GM12864 (cell line): ENCODE data around the gene JAKMIP2.
A peak's percentile ranks its signal among the peaks of the same experiment; 100 is the strongest.
"Not testable (repeated sequence)": the region's sequence is repeated elsewhere in the genome, so short reads cannot be mapped to it uniquely, and the experiment has no call there.

Experiments used
- DNase-seq: peaks from one replicate; pipeline ENCODE4 v3.0.0-alpha.2; 2011; ENCODE audit warnings: low read depth
- H3K4me3 ChIP-seq: 2 replicates; pipeline ENCODE4 v1.5.1; 2011; ENCODE audit warnings: mild to moderate bottlenecking, low read depth, low read length, control low read depth
- CTCF ChIP-seq: IDR thresholded peaks from 2 replicates; pipeline ENCODE4 v1.5.1; 2011; ENCODE audit warnings: low read depth, mild to moderate bottlenecking, moderate library complexity, low read length, control low read depth, inconsistent platforms; ENCODE audit errors: missing control alignments

Gene JAKMIP2

GRCh38 chr5:147782110-147783028 is at the start of gene JAKMIP2:
TSS of gene JAKMIP2 (minus strand) at chr5:147782728. CDS start at chr5:147671806, 110,922 bp downstream.
- peak; percentile 15 for DNase-seq
- no peak for TF ChIP-seq CTCF
- H3K4me3 ChIP-seq: no peak within 1 kb of the TSS; the same call in 1 of the 2 replicates

DNA sequence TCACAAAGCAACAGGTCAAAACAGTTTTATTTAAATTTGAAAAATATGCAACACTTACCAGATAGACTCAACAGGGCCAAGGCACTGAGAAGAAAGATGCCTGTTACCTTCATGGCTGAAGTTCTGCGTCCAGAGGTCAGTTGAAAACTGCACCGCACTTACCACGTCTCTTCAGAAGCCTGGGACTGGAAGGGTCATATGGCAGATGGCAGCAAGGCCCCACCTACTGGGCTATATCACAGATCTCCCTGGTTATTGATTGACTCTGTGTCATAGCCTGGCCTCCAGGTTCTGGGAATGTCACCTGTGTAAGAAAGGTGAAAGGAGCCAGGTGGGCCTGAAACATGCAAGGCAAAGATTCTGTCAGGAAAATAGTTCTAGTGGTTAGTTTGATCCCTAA is 48.9 kb upstream of the JAKMIP2 start, which contains the start of gene SPINK1:
TSS of gene SPINK1 (minus strand) at position 207 of the 400 bp plus-strand sequence. CDS start at position 113, 94 bp downstream.
- no peak for DNase-seq
- no peak within 1 kb of the TSS for H3K4me3 ChIP-seq
- TF ChIP-seq CTCF: no peak

DNA sequence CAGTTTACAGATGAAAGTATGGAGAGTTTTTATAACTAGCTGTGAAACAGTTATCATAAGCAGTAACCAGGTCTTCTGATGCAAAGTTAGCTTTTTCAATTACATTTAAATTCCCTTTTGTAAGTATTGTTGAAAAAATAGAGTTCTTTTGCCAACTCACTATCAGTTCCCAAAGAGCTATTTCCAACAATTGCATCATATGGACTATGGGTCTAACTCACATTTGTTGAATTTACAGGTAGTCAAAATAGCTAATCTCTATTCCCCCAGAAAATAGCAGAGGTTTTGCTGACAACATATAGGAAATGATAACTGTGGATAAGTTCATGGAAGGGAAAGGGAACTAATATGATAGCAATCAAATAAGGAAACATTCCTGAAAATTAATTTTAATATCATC is 47.5 kb upstream of the JAKMIP2 start:
- no peak overlapping the region for H3K4me3 ChIP-seq
- DNase-seq: no peak
- no peak for TF ChIP-seq CTCF

DNA sequence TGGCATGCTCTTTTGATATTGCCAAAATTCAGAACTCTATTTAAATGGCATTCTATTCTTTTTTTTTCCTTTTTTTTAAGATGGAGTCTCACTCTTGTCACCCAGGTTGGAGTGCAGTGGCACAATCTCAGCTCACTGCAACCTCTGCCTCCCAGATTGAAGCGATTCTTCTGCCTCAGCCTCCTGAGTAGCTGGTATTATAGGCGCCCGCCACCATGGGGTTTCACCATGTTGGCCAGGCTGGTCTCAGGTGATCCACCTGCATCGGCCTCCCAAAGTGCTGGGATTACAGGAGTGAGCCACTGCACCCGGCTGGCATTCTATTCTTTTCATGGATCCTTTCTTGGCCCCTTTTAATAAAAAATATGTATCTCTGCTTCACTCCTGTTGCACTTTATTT is 44.5 kb upstream of the JAKMIP2 start:
- not testable (repeated sequence) for H3K4me3 ChIP-seq, DNase-seq

GRCh38 chr5:147826361-147826760 is 43.8 kb upstream of the JAKMIP2 start:
- no peak for TF ChIP-seq CTCF
- no peak overlapping the region for H3K4me3 ChIP-seq
- no peak for DNase-seq

DNA sequence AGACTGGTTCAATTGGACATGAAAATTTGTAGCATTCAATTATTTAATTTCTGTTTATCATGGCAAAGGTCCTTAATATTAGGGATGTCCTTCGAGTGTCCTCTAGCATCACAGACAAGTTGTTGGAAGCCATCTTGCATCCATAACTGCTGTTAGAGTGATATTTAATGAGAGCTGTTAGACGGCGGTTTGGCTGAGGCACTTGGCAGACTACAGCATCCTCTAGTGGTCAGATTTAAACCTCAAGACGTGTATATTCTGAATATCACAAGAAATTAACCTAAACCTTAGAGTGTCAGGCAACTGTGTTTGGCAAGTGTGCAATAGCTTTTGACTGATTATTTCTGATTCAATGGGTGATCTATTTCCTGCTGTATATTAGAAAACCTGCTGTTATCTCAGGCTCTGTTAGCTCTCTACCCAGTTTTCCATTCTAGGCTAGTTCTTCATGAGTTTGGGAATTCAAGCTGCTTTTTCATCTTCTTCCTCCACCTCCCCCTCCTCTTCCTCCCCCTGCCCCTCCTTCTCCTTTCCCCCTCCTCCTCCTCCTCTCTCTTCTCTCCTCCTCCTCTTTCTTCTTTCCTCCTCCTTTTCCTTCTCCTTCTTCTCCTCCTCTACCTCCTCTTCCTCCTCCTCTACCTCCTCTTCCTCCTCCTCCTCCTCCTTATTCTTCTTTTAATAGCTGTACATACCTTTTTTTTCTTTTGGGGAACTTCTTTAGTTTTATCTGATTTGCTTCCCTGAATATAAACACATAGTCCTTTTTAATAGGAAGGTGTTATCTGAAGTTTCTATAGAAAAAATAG is 40.4 kb upstream of the JAKMIP2 start:
- DNase-seq: peak; percentile 12
- TF ChIP-seq CTCF: peak; percentile 96
- no peak overlapping the region for H3K4me3 ChIP-seq

- DNase-seq, H3K4me3 ChIP-seq: not testable (repeated sequence)
Observed at GRCh38 chr5:147822222-147822621, 39.7 kb upstream of the JAKMIP2 start.
